Measurements from ENCODE around the gene ST6GALNAC5.

- TF ChIP-seq CTCF (tag by site-specific recombination; IDR thresholded peaks at IDR 0.05), result no peak
- TF ChIP-seq KLF9 (tag by site-specific recombination; IDR thresholded peaks at IDR 0.05; ENCODE audit: low read depth), result no peak
- TF ChIP-seq FEZF1 (tag by site-specific recombination; IDR thresholded peaks at IDR 0.05), result no peak
- TF ChIP-seq ZNF792 (tag by site-specific recombination; IDR thresholded peaks at IDR 0.05), result no peak
- no peak for TF ChIP-seq SCRT1 (tag by site-specific recombination; IDR thresholded peaks at IDR 0.05; ENCODE audit: borderline replicate concordance)
- TF ChIP-seq ZNF692 (tag by site-specific recombination; IDR thresholded peaks at IDR 0.05), result no peak
- no peak for TF ChIP-seq ZNF362 (tag by site-specific recombination; IDR thresholded peaks at IDR 0.05)
- TF ChIP-seq, protein P1, sequence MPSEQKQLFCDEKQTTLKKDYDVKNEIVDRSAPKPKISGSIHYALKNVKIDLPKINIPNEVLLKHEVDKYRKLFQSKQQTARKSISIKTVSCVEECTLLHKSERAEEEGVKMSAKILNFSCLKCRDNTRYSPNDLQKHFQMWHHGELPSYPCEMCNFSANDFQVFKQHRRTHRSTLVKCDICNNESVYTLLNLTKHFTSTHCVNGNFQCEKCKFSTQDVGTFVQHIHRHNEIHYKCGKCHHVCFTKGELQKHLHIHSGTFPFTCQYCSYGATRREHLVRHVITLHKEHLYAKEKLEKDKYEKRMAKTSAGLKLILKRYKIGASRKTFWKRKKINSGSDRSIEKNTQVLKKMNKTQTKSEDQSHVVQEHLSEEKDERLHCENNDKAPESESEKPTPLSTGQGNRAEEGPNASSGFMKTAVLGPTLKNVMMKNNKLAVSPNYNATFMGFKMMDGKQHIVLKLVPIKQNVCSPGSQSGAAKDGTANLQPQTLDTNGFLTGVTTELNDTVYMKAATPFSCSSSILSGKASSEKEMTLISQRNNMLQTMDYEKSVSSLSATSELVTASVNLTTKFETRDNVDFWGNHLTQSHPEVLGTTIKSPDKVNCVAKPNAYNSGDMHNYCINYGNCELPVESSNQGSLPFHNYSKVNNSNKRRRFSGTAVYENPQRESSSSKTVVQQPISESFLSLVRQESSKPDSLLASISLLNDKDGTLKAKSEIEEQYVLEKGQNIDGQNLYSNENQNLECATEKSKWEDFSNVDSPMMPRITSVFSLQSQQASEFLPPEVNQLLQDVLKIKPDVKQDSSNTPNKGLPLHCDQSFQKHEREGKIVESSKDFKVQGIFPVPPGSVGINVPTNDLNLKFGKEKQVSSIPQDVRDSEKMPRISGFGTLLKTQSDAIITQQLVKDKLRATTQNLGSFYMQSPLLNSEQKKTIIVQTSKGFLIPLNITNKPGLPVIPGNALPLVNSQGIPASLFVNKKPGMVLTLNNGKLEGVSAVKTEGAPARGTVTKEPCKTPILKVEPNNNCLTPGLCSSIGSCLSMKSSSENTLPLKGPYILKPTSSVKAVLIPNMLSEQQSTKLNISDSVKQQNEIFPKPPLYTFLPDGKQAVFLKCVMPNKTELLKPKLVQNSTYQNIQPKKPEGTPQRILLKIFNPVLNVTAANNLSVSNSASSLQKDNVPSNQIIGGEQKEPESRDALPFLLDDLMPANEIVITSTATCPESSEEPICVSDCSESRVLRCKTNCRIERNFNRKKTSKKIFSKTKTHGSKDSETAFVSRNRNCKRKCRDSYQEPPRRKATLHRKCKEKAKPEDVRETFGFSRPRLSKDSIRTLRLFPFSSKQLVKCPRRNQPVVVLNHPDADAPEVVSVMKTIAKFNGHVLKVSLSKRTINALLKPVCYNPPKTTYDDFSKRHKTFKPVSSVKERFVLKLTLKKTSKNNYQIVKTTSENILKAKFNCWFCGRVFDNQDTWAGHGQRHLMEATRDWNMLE (tag by site-specific recombination; conservative IDR thresholded peaks at IDR 0.05; ENCODE audit: low read depth), result no peak
- TF ChIP-seq ZNF701 (tag by site-specific recombination; IDR thresholded peaks at IDR 0.05), result no peak
Measured at GRCh38 chr1:76876655-76877395, 9.5 kb downstream of the ST6GALNAC5 start.
